GM23338 (cell line): Measurements from ENCODE around the gene EPHA10. TPM values are rescaled to one million over a fixed set of nuclear protein-coding genes. Genes with fewer than 3 reads are reported as not detected.

ENCODE experiments used
- ATAC-seq: fragments of 200-7000 bp; cut with Tn5 transposase; 3 replicates; pipeline ENCODE4 v1.9.1; 2020
- DNase-seq: peaks from one replicate; pipeline ENCODE4 v3.0.0-alpha.2; 2015; ENCODE audit warnings: low spot score
- H2AFZ ChIP-seq: fragments of 200-600 bp; sonication (generic); 2 replicates; pipeline ENCODE4 v1.8.0; 2016; ENCODE audit warnings: antibody characterized with exemption, mild to moderate bottlenecking, moderate library complexity
- H3F3A ChIP-seq: fragments of 200-600 bp; sonication (generic); replicated peaks from 2 replicates; pipeline ENCODE4 v1.8.0; 2017; ENCODE audit warnings: antibody characterized with exemption, mixed run types, low read depth
- H3K27ac ChIP-seq: fragments of 200-600 bp; sonication (generic); 2 replicates; pipeline ENCODE4 v1.6.1; 2016; ENCODE audit warnings: low read depth
- H3K27me3 ChIP-seq: fragments of 200-600 bp; sonication (generic); 2 replicates; pipeline ENCODE4 v1.8.0; 2016; ENCODE audit warnings: mild to moderate bottlenecking, mixed run types, moderate library complexity; ENCODE audit not compliant: insufficient read depth
- H3K36me3 ChIP-seq: fragments of 200-600 bp; sonication (generic); 2 replicates; pipeline ENCODE4 v1.8.0; 2016; ENCODE audit warnings: mild to moderate bottlenecking; ENCODE audit not compliant: insufficient read depth
- H3K4me1 ChIP-seq: fragments of 200-600 bp; sonication (generic); 2 replicates; pipeline ENCODE4 v1.8.0; 2016; ENCODE audit warnings: mild to moderate bottlenecking, moderate library complexity; ENCODE audit not compliant: insufficient read depth
- H3K4me2 ChIP-seq: fragments of 200-600 bp; sonication (generic); 2 replicates; pipeline ENCODE4 v1.7.1; 2017; ENCODE audit warnings: mixed run types
- H3K4me3 ChIP-seq: fragments of 200-600 bp; sonication (generic); 2 replicates; pipeline ENCODE4 v1.6.1; 2016; ENCODE audit warnings: mixed run types
- H3K79me2 ChIP-seq: fragments of 200-600 bp; sonication (generic); replicated peaks from 2 replicates; pipeline ENCODE4 v1.8.0; 2017; ENCODE audit warnings: mild to moderate bottlenecking; ENCODE audit not compliant: insufficient read depth
- H3K9me2 ChIP-seq: fragments of 200-600 bp; sonication (generic); 2 replicates; pipeline ENCODE4 v1.8.0; 2017; ENCODE audit not compliant: insufficient read depth
- H4K20me1 ChIP-seq: fragments of 200-600 bp; sonication (generic); replicated peaks from 2 replicates; pipeline ENCODE4 v1.8.0; 2017; ENCODE audit warnings: mild to moderate bottlenecking; ENCODE audit not compliant: insufficient read depth
- H3K27ac Mint-ChIP-seq: 2 replicates; pipeline ENCODE4 v1.8.0; 2020; ENCODE audit warnings: inconsistent platforms, mild to moderate bottlenecking, moderate library complexity, mixed read lengths
- H3K27me3 Mint-ChIP-seq: 3 replicates; pipeline ENCODE4 v1.8.0; 2022; ENCODE audit warnings: low read depth, mild to moderate bottlenecking, moderate library complexity, mixed read lengths, inconsistent platforms; ENCODE audit not compliant: insufficient read depth, poor library complexity
- H3K36me3 Mint-ChIP-seq: 3 replicates; pipeline ENCODE4 v1.8.0; 2021; ENCODE audit warnings: low read depth, mild to moderate bottlenecking, inconsistent platforms, moderate library complexity, mixed read lengths
- H3K4me1 Mint-ChIP-seq: 3 replicates; pipeline ENCODE4 v1.8.0; 2020; ENCODE audit warnings: mild to moderate bottlenecking, inconsistent platforms, mixed read lengths
- H3K4me3 Mint-ChIP-seq: 3 replicates; pipeline ENCODE4 v1.8.0; 2021; ENCODE audit warnings: moderate library complexity, mild to moderate bottlenecking, inconsistent platforms, mixed read lengths
- H3K9me3 Mint-ChIP-seq: 3 replicates; pipeline ENCODE4 v1.8.0; 2020; ENCODE audit warnings: moderate library complexity, mild to moderate bottlenecking, inconsistent platforms, mixed read lengths
- CREB1 ChIP-seq: fragments of 250-450 bp; sonication (Bioruptor Pico); IDR thresholded peaks from 2 replicates; pipeline ENCODE4 v1.5.0; 2020; ENCODE audit warnings: low read depth, mild to moderate bottlenecking, moderate library complexity
- ETS1 ChIP-seq: IDR thresholded peaks from 2 replicates; pipeline ENCODE4 v1.6.1; 2016; ENCODE audit warnings: antibody characterized with exemption
- EZH2 ChIP-seq: fragments of 200-600 bp; sonication (generic); IDR thresholded peaks from one replicate; pipeline ENCODE4 v1.8.0; 2017; ENCODE audit warnings: antibody characterized with exemption, mild to moderate bottlenecking, low read depth; ENCODE audit not compliant: unreplicated experiment
- EZH2phosphoT487 ChIP-seq: fragments of 200-600 bp; sonication (generic); IDR thresholded peaks from one replicate; pipeline ENCODE4 v1.8.1; 2018; ENCODE audit warnings: antibody characterized with exemption; ENCODE audit not compliant: unreplicated experiment
- JUNB ChIP-seq: IDR thresholded peaks from one replicate; pipeline ENCODE4 v1.6.1; 2016; ENCODE audit warnings: antibody characterized with exemption; ENCODE audit not compliant: unreplicated experiment
- NANOG ChIP-seq: IDR thresholded peaks from 2 replicates; pipeline ENCODE4 v1.6.1; 2016; ENCODE audit warnings: antibody characterized with exemption, borderline replicate concordance
- POLR2AphosphoS5 ChIP-seq: IDR thresholded peaks from 2 replicates; pipeline ENCODE4 v1.6.1; 2016; ENCODE audit warnings: antibody characterized with exemption, low read depth
- REST ChIP-seq: IDR thresholded peaks from one replicate; pipeline ENCODE4 v1.6.1; 2018; ENCODE audit warnings: antibody characterized with exemption; ENCODE audit not compliant: unreplicated experiment
- STAT1 ChIP-seq: IDR thresholded peaks from one replicate; pipeline ENCODE4 v1.6.1; 2016; ENCODE audit warnings: antibody characterized with exemption; ENCODE audit not compliant: unreplicated experiment
- ZNF114 ChIP-seq: fragments of 250-450 bp; sonication (Bioruptor Pico); IDR thresholded peaks from 2 replicates; pipeline ENCODE4 v1.5.0; 2020; ENCODE audit warnings: mild to moderate bottlenecking, moderate library complexity
- ZNF331 ChIP-seq: fragments of 250-450 bp; sonication (Bioruptor Pico); IDR thresholded peaks from 2 replicates; pipeline ENCODE4 v1.5.0; 2020; ENCODE audit warnings: low read depth, mild to moderate bottlenecking, moderate library complexity
- ZNF462 ChIP-seq: fragments of 250-450 bp; sonication (Bioruptor Pico); IDR thresholded peaks from 2 replicates; pipeline ENCODE4 v1.5.0; 2020; ENCODE audit warnings: mild to moderate bottlenecking, moderate library complexity
- polyA plus RNA-seq: library from polyadenylated mRNA; unstranded; fragments of >200 nt; fragmentation: Nextera tagmentation; extraction: Ambion mirVana; gene quantifications from 2 replicates; pipeline ENCODE4 v1.2.1, GENCODE V29; 2016
- total RNA-seq: library from RNA; depleted of rRNA; stranded (reverse); fragments of >200 nt; shearing (Covaris generic); gene quantifications from 2 replicates; pipeline ENCODE4 v1.2.3, GENCODE V29; 2014
- TF ChIP-seq, protein P1 (sequence below), 2 experiments: fragments of 200-600 bp in 1 of 2; sonication (generic) in 1 of 2; conservative IDR thresholded peaks; 2 replicates each; pipeline versions ENCODE4 v1.5.1 to v1.6.1; 2016 to 2017; ENCODE audit warnings: antibody characterized with exemption in 2 of 2, low read depth in 2 of 2, mild to moderate bottlenecking in 2 of 2, moderate library complexity in 1 of 2

EPHA10 gene
- total and polyA plus RNA-seq, 2 experiments from 2014 or later, result 0.76 to 2.4 TPM

- TF ChIP-seq ETS1 (no peak), POLR2AphosphoS5 (no peak), JUNB (no peak), CREB1 (CRISPR knock-in tag) (no peak), EZH2 (no peak), ZNF114 (CRISPR knock-in tag) (no peak)
- TF ChIP-seq, protein P1, sequence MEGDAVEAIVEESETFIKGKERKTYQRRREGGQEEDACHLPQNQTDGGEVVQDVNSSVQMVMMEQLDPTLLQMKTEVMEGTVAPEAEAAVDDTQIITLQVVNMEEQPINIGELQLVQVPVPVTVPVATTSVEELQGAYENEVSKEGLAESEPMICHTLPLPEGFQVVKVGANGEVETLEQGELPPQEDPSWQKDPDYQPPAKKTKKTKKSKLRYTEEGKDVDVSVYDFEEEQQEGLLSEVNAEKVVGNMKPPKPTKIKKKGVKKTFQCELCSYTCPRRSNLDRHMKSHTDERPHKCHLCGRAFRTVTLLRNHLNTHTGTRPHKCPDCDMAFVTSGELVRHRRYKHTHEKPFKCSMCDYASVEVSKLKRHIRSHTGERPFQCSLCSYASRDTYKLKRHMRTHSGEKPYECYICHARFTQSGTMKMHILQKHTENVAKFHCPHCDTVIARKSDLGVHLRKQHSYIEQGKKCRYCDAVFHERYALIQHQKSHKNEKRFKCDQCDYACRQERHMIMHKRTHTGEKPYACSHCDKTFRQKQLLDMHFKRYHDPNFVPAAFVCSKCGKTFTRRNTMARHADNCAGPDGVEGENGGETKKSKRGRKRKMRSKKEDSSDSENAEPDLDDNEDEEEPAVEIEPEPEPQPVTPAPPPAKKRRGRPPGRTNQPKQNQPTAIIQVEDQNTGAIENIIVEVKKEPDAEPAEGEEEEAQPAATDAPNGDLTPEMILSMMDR (conservative IDR thresholded peaks at IDR 0.05; ENCODE audit: low read depth in 2 of 2), result no peak
Observed at GRCh38 chr1:37704966-37705365, 60.0 kb downstream of the EPHA10 start (continued).

DNA sequence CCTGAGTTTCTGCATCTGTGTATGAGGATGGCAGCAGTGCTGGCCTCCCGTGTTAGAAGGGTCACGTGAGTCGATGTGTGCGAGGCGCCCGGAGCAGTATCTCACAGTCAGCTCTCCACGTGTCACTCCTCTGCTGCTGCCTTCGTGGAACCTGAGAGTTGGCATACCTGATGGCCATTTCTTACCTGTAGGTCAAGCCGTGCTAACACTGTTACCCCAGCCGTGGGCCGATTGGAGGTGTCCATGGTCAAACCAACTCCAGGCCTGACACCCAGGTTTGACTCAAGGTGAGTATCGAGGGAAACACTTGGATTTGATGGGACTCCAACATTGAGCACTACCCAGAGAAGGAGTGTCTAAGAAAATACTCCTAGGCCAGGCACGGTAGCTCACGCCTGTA is 61.9 kb downstream of the EPHA10 start:
- no peak for ATAC-seq
- Mint-ChIP-seq H3K4me3 (no peak overlapping the region), H3K27me3 (peaks cover 1% of the 10 kb centered on the region), H3K27ac (no peak overlapping the region), H3K9me3 (no peaks in the 10 kb centered on the region), H3K36me3 (peaks cover 86% of the 10 kb centered on the region), H3K4me1 (no peaks in the 10 kb centered on the region)
- peaks cover 63% of the 10 kb centered on the region for H3K36me3 ChIP-seq
- no peak for DNase-seq
- H3K27ac ChIP-seq, result no peak overlapping the region
- no peak overlapping the region for H3K4me3 ChIP-seq
- no peaks in the 10 kb centered on the region for H3F3A ChIP-seq
- 0 out of 2 replicates have a peak, but pooled peaks cover 3% of the 10 kb centered on the region for H4K20me1 ChIP-seq
- no peak overlapping the region for H3K4me2 ChIP-seq
- H3K27me3 ChIP-seq, result no peaks in the 10 kb centered on the region
- no peaks in the 10 kb centered on the region for H3K4me1 ChIP-seq
- no peaks in the 10 kb centered on the region for H3K79me2 ChIP-seq
- H2AFZ ChIP-seq, result no peak overlapping the region
- no peaks in the 10 kb centered on the region for H3K9me2 ChIP-seq
- TF ChIP-seq ZNF462 (CRISPR knock-in tag) (no peak), POLR2AphosphoS5 (no peak), CREB1 (CRISPR knock-in tag) (no peak), NANOG (no peak), REST (no peak), ZNF331 (CRISPR knock-in tag) (no peak), ZNF114 (CRISPR knock-in tag) (no peak), STAT1 (no peak), EZH2 (no peak), EZH2phosphoT487 (no peak)
